GM23338 (cell line): ENCODE data around the gene RORB.

Experiments
- CTCF ChIP-seq, 2 experiments: fragments of 200-600 bp in 1 of 2; sonication (generic) in 1 of 2; conservative IDR thresholded peaks; 2 replicates each; pipeline versions ENCODE4 v1.5.1 to v1.6.1; 2016 to 2017; ENCODE audit warnings: antibody characterized with exemption in 2 of 2, low read depth in 2 of 2, mild to moderate bottlenecking in 2 of 2, moderate library complexity in 1 of 2
- EZH2 ChIP-seq: fragments of 200-600 bp; sonication (generic); IDR thresholded peaks from one replicate; pipeline ENCODE4 v1.8.0; 2017; ENCODE audit warnings: antibody characterized with exemption, mild to moderate bottlenecking, low read depth; ENCODE audit not compliant: unreplicated experiment
- EZH2phosphoT487 ChIP-seq: fragments of 200-600 bp; sonication (generic); IDR thresholded peaks from one replicate; pipeline ENCODE4 v1.8.1; 2018; ENCODE audit warnings: antibody characterized with exemption; ENCODE audit not compliant: unreplicated experiment
- REST ChIP-seq: IDR thresholded peaks from one replicate; pipeline ENCODE4 v1.6.1; 2018; ENCODE audit warnings: antibody characterized with exemption; ENCODE audit not compliant: unreplicated experiment

- TF ChIP-seq REST (no peak), CTCF (conservative IDR thresholded peaks at IDR 0.05; ENCODE audit: low read depth in 2 of 2) (no peak), EZH2phosphoT487 (no peak), EZH2 (no peak)
Observed at GRCh38 chr9:74598874-74599273, 101.7 kb downstream of the RORB start.
